Fibroblast of villous mesenchyme (primary cell): Measurements from ENCODE around the gene MUC5AC. TPM values are rescaled to one million over a fixed set of nuclear protein-coding genes. Genes with fewer than 3 reads are reported as not detected.
A peak's percentile ranks its signal among the peaks of the same experiment; 100 is the strongest.

Source experiments
- DNase-seq: peaks from one replicate; pipeline ENCODE4 v3.0.0-alpha.2; 2010; ENCODE audit warnings: low read depth
- H3K4me3 ChIP-seq: 2 replicates; pipeline ENCODE4 v1.5.1; 2011; ENCODE audit warnings: low read depth, mild to moderate bottlenecking, low read length
- CTCF ChIP-seq: IDR thresholded peaks from 2 replicates; pipeline ENCODE4 v1.5.1; 2012; ENCODE audit warnings: low read depth, mild to moderate bottlenecking, low read length; ENCODE audit not compliant: insufficient read depth
- total RNA-seq: library from RNA; depleted of rRNA; stranded (reverse); fragments of >200 nt; gene quantifications from 2 replicates; pipeline ENCODE4 v1.2.3, GENCODE V29; 2012

The MUC5AC gene
- total RNA-seq, 1 donor: not detected

- DNase-seq: no peak
- no peak overlapping the region for H3K4me3 ChIP-seq
- no peak for TF ChIP-seq CTCF
These were observed 28.6 kb upstream of the MUC5AC start for GRCh38 chr11:1129143-1129610.

- H3K4me3 ChIP-seq: no peak overlapping the region
- no peak for TF ChIP-seq CTCF
- no peak for DNase-seq
These were observed 28.1 kb upstream of the MUC5AC start for GRCh38 chr11:1129611-1130160.

GRCh38 chr11:1130276-1131032, 27.3 kb upstream of the MUC5AC start:
- no peak overlapping the region for H3K4me3 ChIP-seq
- no peak for DNase-seq
- no peak for TF ChIP-seq CTCF

- no peak for DNase-seq
- no peak overlapping the region for H3K4me3 ChIP-seq
- TF ChIP-seq CTCF: no peak
These were observed 26.5 kb upstream of the MUC5AC start for GRCh38 chr11:1131033-1131911.

- peak; percentile 3 for DNase-seq
- TF ChIP-seq CTCF: no peak
- no peak overlapping the region for H3K4me3 ChIP-seq
These were observed 22.8 kb upstream of the MUC5AC start for GRCh38 chr11:1134848-1135445.

GRCh38 chr11:1138097-1138496, 19.7 kb upstream of the MUC5AC start:
- no peak overlapping the region for H3K4me3 ChIP-seq
- DNase-seq: peak; percentile 21
- TF ChIP-seq CTCF: no peak
